Stimulated activated CD4-positive, alpha-beta T cell treated with anti-CD3 and anti-CD28 coated beads, Interleukin-1b, Interleukin-23, amount 100 ng/mL, for 48 hours (primary cell): ENCODE results near the gene WNT3A.

ENCODE experiments used
- DNase-seq: peaks from one replicate; pipeline ENCODE4 v3.0.0-alpha.2; 2020

WNT3A gene

GRCh38 chr1:228000416-228000815 is 6.4 kb upstream of the WNT3A start:
- DNase-seq: no peak

GRCh38 chr1:228000836-228001563 is 5.8 kb upstream of the WNT3A start:
- DNase-seq: no peak

GRCh38 chr1:228001738-228002535 is 4.9 kb upstream of the WNT3A start:
- no peak for DNase-seq

- DNase-seq: no peak
These were observed 4.0 kb upstream of the WNT3A start for GRCh38 chr1:228002792-228003191.

GRCh38 chr1:228003461-228004330 is 3.1 kb upstream of the WNT3A start:
- no peak for DNase-seq

- no peak for DNase-seq
These were observed 2.4 kb upstream of the WNT3A start for GRCh38 chr1:228004331-228004855.

GRCh38 chr1:228004856-228005462 is 1.8 kb upstream of the WNT3A start:
- DNase-seq: no peak

GRCh38 chr1:228005511-228006033 is 1.2 kb upstream of the WNT3A start:
- DNase-seq: no peak

- DNase-seq: no peak
These were observed 588 bp upstream of the WNT3A start for GRCh38 chr1:228006034-228006785.

- no peak for DNase-seq
These were observed 427 bp downstream of the WNT3A start for GRCh38 chr1:228007049-228007800.

GRCh38 chr1:228007801-228008341 is 1.1 kb downstream of the WNT3A start:
- no peak for DNase-seq

- DNase-seq: no peak
These were observed 1.8 kb downstream of the WNT3A start for GRCh38 chr1:228008391-228009115.

- DNase-seq: no peak
These were observed 2.5 kb downstream of the WNT3A start for GRCh38 chr1:228009116-228009827.

GRCh38 chr1:228009828-228010775 is 3.3 kb downstream of the WNT3A start:
- DNase-seq: no peak

GRCh38 chr1:228010921-228011320 is 4.1 kb downstream of the WNT3A start:
- no peak for DNase-seq

GRCh38 chr1:228011721-228012311 is 5.0 kb downstream of the WNT3A start:
- no peak for DNase-seq

- DNase-seq: no peak
These were observed 5.8 kb downstream of the WNT3A start for GRCh38 chr1:228012555-228012954.
